GM12891 (cell line): ENCODE results near the gene PGA3. TPM values are rescaled to one million over a fixed set of nuclear protein-coding genes. Genes with fewer than 3 reads are reported as not detected.
"Not testable (repeated sequence)": the region's sequence is repeated elsewhere in the genome, so short reads cannot be mapped to it uniquely, and the experiment has no call there.

Experiments used
- DNase-seq: peaks from one replicate; pipeline ENCODE4 v3.0.0; 2011; ENCODE audit warnings: low spot score; ENCODE audit not compliant: insufficient read length
- FAIRE-seq: peaks from 2 replicates; lab custom pipeline; 2011; peaks lifted over from hg19 to GRCh38; lab: Jason Lieb, UNC
- PAX5 ChIP-seq: IDR thresholded peaks from 2 replicates; pipeline ENCODE4 v1.6.1; 2011; ENCODE audit warnings: low read length, moderate library complexity, mild to moderate bottlenecking; ENCODE audit not compliant: insufficient read depth, severe bottlenecking
- POLR2A ChIP-seq: IDR thresholded peaks from 2 replicates; pipeline ENCODE4 v1.6.1; 2011; ENCODE audit warnings: low read depth, low read length, control low read depth
- POLR2AphosphoS5 ChIP-seq: IDR thresholded peaks from 2 replicates; pipeline ENCODE4 v1.6.1; 2011; ENCODE audit warnings: low read depth, low read length, control low read depth
- POU2F2 ChIP-seq: IDR thresholded peaks from 2 replicates; pipeline ENCODE4 v1.6.1; 2011; ENCODE audit warnings: low read depth, mild to moderate bottlenecking, control low read depth, low read length, moderate library complexity
- SPI1 ChIP-seq: IDR thresholded peaks from 2 replicates; pipeline ENCODE4 v1.6.1; 2011; ENCODE audit warnings: low read depth, low read length, control low read depth
- TAF1 ChIP-seq: IDR thresholded peaks from 2 replicates; pipeline ENCODE4 v1.6.1; 2011; ENCODE audit warnings: low read depth, low read length, control low read depth
- polyA plus RNA-seq: library from polyadenylated mRNA; unstranded; fragments of >200 nt; gene quantifications from one replicate; pipeline ENCODE4 v1.2.1, GENCODE V29; 2012; ENCODE audit warnings: low read depth, missing spikeins, inconsistent platforms; ENCODE audit not compliant: missing spikeins

PGA3 gene
- not detected for polyA plus RNA-seq

DNA sequence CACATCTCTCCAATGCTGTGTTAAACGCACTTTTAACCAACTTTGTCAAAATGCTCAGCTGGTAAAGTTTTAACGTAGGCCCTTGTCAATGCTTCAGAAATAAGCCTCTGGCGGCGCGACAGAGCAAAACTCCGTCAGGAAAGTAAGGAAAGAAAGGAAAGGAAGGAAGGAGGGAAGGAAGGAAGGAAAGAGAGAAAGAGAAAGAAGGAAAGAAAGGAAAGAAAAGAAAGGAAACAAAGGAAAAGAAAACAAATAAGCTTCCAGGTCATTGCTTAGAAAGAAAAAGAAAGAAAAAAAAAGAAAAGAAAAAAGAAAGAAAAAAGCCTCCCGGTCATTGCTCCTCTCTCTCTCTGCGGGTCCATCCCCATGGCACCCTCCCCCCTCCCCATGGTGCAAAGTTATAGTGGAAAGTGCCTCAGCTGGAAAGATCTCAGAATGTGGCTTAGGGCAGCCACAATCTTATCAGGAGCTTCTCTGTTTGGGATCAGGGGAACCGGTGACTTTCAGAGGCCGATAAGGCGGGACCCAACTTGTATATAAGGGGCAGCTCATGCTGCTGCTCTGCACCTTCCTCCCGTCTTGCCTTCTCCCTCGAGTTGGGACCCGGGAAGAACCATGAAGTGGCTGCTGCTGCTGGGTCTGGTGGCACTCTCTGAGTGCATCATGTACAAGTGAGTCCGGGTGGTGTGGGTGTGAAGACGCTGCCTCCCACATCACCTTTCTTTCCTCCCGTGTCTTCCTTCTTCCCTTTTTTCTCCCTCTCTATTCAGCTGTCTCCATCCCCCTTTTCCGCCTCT is at the start of gene PGA3:
Gene PGA3 (plus strand): TSS at position 566 of the 797 bp plus-strand sequence. CDS start 50 bp downstream, at position 616.
- not testable (repeated sequence) for DNase-seq, FAIRE-seq

- TF ChIP-seq PAX5 (no peak), TAF1 (no peak), SPI1 (no peak)
- no peak for FAIRE-seq
Observed at GRCh38 chr11:61153593-61154095, 49.7 kb upstream of the PGA3 start.

GRCh38 chr11:61154528-61154927 is 48.8 kb upstream of the PGA3 start:
- no peak for TF ChIP-seq SPI1
- no peak for TF ChIP-seq TAF1
- no peak for TF ChIP-seq POU2F2
- no peak for TF ChIP-seq PAX5
- TF ChIP-seq POLR2A = no peak
- TF ChIP-seq POLR2AphosphoS5 = no peak
- FAIRE-seq (no peak), DNase-seq (no peak)

More at GRCh38 chr11:61153593-61154095, 49.7 kb upstream of the PGA3 start:
- no peak for DNase-seq

DNA sequence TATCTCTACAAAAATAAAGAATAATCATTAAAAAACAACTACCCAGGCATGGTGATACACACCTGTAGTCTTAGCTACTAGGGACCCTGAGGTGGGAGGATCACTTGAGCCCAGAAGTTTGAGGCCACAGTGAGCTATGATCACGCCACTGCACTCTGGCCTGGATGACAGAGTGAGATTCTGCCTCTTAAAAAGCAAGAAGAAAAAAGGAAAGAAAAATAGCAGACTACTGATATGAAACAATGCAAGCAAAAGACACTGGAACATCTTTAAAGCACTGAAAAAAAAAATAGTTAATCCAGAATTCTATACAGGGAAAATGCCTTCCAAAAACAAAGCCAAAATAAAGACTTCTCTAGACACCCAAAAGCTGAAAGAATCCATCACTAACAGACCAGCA is 48.0 kb upstream of the PGA3 start:
- no peak for DNase-seq
- TF ChIP-seq PAX5 (no peak), POLR2A (no peak)
- FAIRE-seq = no peak

DNA sequence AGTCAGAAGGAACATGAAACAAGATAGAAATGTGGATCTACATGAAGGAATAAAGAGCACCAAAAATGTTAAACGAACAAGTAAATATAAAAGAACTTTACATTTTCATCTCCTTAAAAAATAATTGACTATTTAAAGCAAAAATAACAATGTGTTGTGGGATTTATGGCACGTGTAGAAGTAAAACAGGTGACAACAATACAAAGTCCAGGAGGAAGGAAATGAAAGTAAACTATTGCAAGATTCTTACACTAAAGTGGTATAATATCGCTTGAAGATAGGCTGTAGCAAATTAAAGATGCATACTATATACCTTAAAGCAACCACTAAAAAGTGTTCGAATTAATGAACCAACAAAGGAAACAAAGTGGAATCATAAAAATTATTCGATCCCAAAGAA is 47.6 kb upstream of the PGA3 start:
- DNase-seq (no peak), FAIRE-seq (no peak)
- TF ChIP-seq PAX5 (no peak), POLR2AphosphoS5 (no peak)

GRCh38 chr11:61157743-61158142 is 45.6 kb upstream of the PGA3 start:
- no peak for TF ChIP-seq SPI1
- no peak for TF ChIP-seq POLR2A
- TF ChIP-seq PAX5 = no peak
- TF ChIP-seq POU2F2 = no peak
- TF ChIP-seq TAF1 = no peak
- no peak for TF ChIP-seq POLR2AphosphoS5
- no peak for DNase-seq
- no peak for FAIRE-seq

DNA sequence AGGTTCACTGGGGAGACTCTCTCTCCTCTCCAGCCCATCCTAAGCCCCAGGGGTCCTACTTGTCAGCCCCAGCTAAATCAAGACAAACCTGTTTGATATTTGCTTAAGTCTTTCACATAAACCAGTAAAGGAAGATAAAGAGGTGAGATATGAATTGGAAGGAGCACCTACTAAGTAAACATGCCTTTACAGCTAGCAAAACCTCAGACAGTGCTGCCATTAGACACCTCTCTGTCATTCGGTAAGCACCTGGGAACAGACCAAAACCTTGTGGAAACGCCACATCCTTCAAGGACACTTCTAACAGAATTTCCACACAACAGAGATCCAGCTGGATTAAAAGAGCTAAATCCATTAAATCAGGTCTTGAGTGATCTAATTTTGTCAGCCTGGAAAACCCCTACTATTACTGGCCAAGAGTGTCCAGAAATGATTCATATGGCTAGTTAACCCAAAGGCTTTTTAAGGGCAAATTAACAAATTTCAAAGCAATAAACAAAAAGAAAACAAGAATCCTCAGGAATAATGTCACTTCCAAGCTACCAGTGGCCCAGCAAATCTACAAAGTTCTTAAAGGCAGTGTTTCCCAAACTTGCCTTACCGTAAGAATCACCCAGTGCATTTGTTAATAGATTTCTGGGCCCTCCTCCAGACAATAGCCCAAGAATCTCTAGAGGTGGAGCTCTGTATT is 44.5 kb upstream of the PGA3 start:
- TF ChIP-seq PAX5 (no peak), POLR2AphosphoS5 (no peak), POLR2A (no peak), TAF1 (no peak), SPI1 (no peak), POU2F2 (no peak)
- FAIRE-seq (peak; percentile 31), DNase-seq (no peak)

GRCh38 chr11:61160487-61161189 is 42.7 kb upstream of the PGA3 start:
- peak; percentile 13 for FAIRE-seq
- no peak for DNase-seq
- TF ChIP-seq SPI1 = peak; percentile 50; the same call in 1 of the 2 replicates
- TF ChIP-seq POLR2A = peak; percentile 46; the same call in 1 of the 2 replicates
- TF ChIP-seq TAF1 = no peak
- TF ChIP-seq POLR2AphosphoS5 = no peak; the same call in 1 of the 2 replicates
- no peak for TF ChIP-seq POU2F2
- no peak for TF ChIP-seq PAX5

DNA sequence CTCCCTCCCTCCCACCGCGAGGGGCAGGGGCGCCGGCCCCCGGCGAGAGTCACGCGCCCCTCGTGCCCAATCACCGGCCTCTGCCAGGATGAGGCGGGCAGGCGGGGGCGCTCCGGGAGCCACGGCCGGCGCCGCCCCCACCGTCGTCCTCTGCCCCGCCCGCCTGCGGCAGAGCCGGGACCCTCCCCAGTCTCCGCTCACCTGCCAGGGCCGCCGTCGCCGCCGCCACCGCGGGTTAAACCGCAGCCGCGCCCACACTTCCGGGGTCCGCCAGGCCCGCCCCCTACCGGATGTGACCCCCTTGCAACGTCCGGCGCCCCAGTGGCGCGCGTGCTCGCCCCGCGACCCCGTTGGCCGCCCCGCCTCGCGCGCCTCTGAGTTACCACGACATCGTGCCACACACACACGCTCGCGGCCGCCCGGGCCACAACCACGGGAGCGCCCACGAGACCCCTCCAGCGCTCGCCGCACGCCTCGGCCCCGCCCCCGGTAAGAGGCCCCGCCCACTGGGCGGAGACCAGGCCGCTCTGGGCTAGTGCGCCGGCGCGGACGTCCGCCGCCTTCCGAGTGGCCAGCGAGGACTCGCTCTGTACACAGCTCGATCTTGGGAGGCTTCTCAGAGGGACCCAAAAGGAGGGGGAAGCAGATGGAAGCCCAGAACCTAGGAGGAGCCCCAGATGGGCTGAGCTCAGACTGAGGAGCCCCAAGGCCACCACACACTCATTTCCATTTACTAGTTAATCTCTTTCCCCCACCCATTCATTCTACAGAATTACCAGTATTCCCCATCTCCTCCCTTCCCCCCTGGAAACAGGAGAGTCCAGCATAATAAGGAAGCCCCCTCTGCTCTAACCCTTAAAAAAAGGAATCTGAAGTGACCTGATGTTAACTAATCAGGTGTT is 41.9 kb upstream of the PGA3 start, which contains the start of gene VPS37C:
Gene VPS37C (minus strand): TSS at position 237 of the 902 bp plus-strand sequence. CDS start 22,597 bp downstream, outside the sequence.
- peak; percentile 89 for DNase-seq
- FAIRE-seq = peak; percentile 96
- TF ChIP-seq POLR2AphosphoS5 = peak; percentile 81
- TF ChIP-seq POLR2A = peak; percentile 75
- TF ChIP-seq PAX5 = no peak
- TF ChIP-seq SPI1 = no peak
- 0 out of 2 replicates have a peak, but pooled peaks have one; percentile 31 for TF ChIP-seq POU2F2
- peak; percentile 63 for TF ChIP-seq TAF1
